Embryonic facial prominence (tissue), 1 donor: ENCODE data around the gene SCLT1.

Source experiments
- DNase-seq: peaks from one replicate; pipeline ENCODE4 v3.0.0-alpha.2; 2016; ENCODE audit errors: extremely low spot score

SCLT1 gene

DNA sequence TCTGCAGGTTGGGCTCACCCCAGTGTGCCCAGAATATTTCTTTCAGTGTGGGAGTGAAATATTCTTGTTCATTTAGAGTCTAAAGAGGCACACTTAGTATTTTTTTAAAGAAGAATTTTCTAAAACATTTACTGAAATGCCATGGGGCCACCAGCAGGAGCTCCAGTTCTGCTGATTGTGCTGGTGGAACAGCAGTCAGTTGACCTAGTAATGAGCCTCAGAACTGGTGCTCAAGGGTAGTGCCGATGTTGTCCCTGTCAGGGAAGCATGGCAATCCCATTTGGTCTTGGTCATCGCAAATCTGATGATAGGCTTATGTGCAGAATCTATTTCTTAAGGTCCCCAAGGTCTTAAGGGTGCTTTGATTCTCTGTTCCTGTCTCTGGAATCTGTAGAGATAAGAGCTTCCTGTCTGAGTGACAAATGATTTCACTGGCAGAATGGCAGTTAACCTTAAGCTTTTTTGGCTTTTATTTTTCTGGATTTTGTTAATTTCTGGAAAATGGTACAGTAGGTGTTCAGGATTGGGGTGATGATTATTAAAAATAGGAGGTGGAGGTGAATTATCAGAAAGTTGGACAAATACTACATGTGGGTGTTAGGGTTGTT lies 252.5 kb downstream of the SCLT1 start:
- no peak for DNase-seq

- DNase-seq, result no peak
These were observed 255.7 kb downstream of the SCLT1 start for GRCh38 chr4:128837679-128838078.

GRCh38 chr4:128837198-128837597 lies 256.1 kb downstream of the SCLT1 start:
- no peak for DNase-seq

DNA sequence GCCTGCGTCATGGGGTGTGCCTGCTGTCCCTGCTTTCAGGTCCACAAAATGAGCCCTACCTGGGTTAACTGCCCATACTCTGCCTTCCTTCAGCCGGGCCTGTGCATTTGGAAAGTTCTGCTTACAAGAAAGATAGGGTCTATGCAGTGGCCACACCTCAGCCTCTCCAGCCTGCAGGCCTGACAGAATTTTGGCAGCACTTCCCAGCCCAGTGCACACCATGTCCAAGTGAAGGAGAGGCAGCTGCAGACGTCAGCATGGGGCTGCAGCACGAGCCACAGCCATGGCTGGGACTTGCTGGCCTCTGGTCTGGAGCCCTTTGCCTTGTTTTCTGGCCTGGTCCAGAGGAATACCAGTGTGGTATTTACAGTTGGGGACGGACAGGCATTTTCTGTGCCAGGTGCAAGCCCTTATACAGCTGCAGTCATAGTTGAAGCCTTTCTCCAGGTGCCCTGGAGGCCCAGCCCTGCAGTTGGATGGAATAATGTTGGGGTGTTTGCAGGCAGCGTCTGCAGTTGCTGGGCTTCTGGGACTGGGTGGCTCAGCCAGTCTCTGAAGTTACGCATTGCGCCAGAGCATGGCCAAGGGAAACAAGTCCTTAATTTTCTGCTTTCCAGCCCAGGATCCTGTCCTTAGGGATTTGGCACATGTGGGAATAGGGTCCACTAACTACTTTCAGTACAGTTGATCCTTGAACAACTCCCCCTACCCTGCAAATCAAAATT lies 257.7 kb downstream of the SCLT1 start:
- DNase-seq, result no peak
